Measurements from ENCODE around the gene CEBPG. TPM values are rescaled to one million over a fixed set of nuclear protein-coding genes. Genes with fewer than 3 reads are reported as not detected.

The CEBPG gene
- total RNA-seq, 4 donors from 2014 or later: 38.0 to 48.3 (median 43.1) TPM

DNA sequence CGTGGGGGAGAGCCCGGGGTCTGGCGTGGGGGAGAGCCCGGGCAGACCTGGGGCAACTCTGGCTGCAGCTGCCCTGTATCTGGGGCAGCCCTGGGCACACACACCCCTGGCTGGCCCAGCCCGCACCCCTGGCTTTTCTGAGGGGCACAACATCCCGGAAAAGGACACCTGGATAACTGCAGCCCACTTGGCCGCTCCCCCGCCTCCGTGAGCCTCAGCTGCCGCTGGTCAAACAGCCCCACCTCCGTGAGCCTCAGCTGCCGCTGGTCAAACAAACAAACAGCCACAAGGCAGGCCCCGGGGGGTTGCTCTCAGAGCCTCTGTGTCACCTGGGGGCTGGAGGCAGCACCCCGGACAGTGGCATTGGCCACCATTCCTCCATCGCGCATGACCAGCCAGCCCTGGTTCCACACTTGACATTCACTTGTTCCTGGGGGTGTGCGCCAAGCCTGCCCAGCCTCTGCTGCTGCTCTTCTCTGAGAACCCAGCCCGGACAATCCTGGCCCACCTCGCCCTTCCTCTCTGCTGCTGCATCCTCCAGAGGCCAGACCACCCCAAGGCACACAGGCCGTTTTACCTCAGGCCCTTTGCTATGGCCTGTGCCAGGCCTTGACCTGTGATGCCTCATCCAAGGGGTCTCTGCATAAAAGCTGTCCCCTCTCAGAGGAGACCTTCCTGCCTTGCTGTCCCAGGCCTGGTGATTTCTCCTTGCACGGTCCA is 19.9 kb downstream of the CEBPG start:
- TF ChIP-seq POLR2A (IDR thresholded peaks at IDR 0.05): no peak
- no peak for TF ChIP-seq CTCF (IDR thresholded peaks at IDR 0.05)
- no peak overlapping the region for H3K4me3 ChIP-seq (ENCODE audit: low read depth, poor library complexity, severe bottlenecking)
- intact Hi-C loops (cut with DNase I; ENCODE audit: low total_unique reads): no loop called here
- 78 to 80% methylated on average over 14 to 20 of the region's 21 CpGs for WGBS, 2 donors
- no peak for DNase-seq (ENCODE audit: low spot score in 2 of 2)

GRCh38 chr19:33394006-33394722 is 20.7 kb downstream of the CEBPG start:
- 28 to 31% methylated on average over 28 to 29 of the region's 30 CpGs for WGBS, 2 donors
- DNase-seq (ENCODE audit: low spot score in 2 of 2): peak; percentile 73 to 96
- intact Hi-C loops (cut with DNase I; ENCODE audit: low total_unique reads): no loop called here
- TF ChIP-seq POLR2A (IDR thresholded peaks at IDR 0.05) (no peak), CTCF (IDR thresholded peaks at IDR 0.05) (no peak)
- H3K4me3 ChIP-seq (ENCODE audit: low read depth, poor library complexity, severe bottlenecking): no peak overlapping the region

DNA sequence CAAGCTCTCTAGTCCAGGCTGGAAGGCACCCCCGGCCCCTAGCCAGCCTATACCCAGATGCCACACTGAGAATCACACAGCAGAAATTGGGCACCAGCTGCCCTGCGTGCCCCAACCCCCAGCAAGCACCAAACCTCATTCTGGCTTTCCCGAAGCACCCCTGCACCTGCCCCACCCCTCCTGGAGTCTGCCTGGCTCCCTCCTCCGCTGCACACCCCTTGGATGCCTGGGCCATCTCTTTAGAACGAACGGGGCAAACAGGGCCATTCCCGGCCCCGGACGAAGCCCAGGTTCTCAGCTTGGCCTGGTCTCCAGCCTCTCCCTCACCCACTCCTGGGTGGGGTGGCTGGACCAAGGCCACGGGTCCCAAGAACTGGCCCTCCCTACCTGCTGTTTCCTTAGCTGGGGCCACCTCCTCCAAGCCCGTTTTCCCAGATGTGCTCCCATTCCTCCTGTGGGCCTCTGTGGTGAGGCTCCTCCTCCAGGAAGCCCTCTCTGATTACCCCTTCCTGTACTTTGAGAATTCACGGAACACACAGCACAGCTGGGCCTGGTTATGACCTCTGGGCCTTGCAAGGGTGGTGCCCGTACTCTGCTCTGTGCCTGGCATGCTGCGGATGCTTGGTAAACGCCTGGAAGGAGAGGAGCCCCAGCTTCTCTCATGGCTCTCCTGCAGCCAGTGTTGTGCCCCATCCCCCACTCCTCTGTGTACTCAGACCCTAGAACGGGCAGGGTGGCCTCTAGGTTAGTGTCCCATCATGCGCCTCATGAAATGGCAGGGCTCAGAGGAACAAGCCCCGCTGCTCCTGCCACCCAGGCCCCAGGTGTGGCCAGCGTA is 21.4 kb downstream of the CEBPG start:
- WGBS, 2 donors: 49 to 56% methylated on average over 17 to 19 of the region's 19 CpGs
- no peak overlapping the region for H3K4me3 ChIP-seq (ENCODE audit: low read depth, poor library complexity, severe bottlenecking)
- TF ChIP-seq POLR2A (IDR thresholded peaks at IDR 0.05): no peak
- TF ChIP-seq CTCF (IDR thresholded peaks at IDR 0.05): no peak
- DNase-seq (ENCODE audit: low spot score in 2 of 2): no peak
- intact Hi-C loops (cut with DNase I; ENCODE audit: low total_unique reads): no loop called here

GRCh38 chr19:33395561-33396550 is 22.3 kb downstream of the CEBPG start:
- H3K4me3 ChIP-seq (ENCODE audit: low read depth, poor library complexity, severe bottlenecking): no peak overlapping the region
- no peak for DNase-seq (ENCODE audit: low spot score in 2 of 2)
- TF ChIP-seq CTCF (IDR thresholded peaks at IDR 0.05): no peak
- no peak for TF ChIP-seq POLR2A (IDR thresholded peaks at IDR 0.05)
- intact Hi-C loops (cut with DNase I; ENCODE audit: low total_unique reads): no loop called here
- WGBS, 2 donors: 63 to 83% methylated on average over 14 to 29 of the region's 31 CpGs
